ENCODE results near the gene NYAP1.
"Not testable (repeated sequence)": the region's sequence is repeated elsewhere in the genome, so short reads cannot be mapped to it uniquely, and the experiment has no call there.

Gene NYAP1

DNA sequence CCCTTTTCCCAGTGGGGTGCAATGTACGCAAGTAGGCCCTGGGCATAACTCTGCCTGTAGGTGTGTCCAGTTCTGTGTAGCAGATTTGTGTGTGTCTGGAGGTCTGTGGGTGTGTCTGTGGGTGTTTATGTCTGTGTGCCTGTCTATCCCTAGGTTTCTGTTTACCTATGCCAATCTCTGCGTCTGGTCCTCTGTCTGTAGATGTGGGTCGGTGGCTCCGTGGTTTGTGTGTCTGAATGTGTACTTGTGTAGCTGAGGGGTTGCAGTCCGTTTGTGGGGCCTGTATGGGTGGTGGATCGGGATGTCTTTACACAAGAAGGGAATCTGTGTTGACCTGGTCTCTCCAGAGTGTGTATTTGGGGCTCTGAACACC lies 932 bp downstream of the NYAP1 start:
- no peak for DNase-seq

DNA sequence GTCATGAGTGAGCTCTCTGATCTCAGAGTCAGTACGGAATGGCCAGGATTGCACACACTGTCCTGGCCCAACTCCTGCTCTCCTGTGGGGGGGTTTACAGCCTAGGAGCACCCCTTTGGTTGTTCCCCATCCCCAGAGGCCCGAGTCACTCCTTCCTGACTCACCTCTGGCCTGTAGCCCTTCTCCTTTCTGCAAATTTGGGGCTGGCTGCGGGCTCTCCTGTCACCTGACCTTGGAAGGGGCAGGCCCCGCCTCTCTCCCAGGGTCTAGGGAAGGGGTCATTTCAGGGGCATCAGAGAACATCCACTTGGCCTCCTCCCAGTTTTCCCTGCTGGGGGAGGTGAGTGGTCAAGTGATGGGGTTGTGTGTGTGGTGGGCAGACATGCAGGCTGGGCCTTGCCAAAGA lies 1.7 kb downstream of the NYAP1 start:
- DNase-seq = no peak

DNA sequence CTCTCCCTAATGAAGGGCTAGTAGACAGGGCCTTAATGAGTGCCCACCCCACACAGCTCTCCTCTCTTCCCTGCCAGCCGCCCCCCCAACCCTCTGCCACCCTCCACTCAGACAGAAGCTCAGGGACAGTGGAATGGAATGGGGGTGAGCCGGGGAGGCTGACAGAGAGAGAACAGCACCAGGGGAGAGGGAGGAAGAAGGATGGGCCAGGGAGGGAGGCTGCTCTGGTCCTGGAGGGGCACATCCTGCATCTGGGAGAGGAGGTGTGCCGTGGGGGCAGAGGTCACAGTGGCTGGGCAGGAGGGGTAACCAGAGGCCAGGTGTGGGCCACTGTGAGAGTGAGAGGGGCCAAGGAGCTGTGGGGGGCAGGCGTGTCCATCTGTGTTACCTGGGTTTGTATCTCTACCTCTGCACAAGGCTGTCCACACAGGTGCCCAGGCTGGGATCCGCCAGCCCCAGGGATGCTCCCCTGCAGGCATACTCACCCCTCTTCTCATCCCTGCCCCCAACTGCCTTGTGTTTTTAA lies 2.4 kb downstream of the NYAP1 start:
- DNase-seq = no peak

DNA sequence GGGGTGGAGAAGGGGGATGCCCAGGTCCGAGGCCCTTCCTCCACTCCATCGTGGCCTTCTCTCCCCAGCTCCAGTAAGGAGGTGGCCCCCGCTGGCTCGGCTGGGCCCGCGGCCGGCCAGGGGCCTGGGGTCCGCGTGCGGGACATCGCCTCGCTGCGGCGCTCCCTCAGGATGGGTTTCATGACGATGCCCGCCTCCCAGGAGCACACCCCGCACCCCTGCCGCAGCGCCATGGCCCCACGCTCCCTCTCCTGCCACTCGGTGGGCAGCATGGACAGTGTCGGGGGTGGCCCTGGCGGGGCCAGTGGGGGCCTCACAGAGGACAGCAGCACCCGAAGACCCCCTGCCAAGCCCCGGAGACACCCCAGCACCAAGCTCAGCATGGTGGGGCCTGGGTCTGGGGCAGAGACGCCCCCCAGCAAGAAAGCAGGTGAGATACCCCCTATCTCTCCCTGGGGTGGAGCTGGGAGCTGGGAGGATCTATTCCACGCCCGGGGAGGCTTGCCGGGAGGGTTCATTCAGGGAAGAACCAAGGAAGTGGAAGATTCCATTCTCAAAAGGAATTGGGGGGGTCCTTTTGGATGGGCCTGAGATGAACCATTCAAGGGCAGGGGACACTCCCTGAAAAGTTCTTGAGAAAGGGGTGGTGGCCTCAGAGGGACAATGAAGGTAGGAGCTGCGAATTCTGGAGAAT lies 3.2 kb downstream of the NYAP1 start:
- no peak for DNase-seq

DNA sequence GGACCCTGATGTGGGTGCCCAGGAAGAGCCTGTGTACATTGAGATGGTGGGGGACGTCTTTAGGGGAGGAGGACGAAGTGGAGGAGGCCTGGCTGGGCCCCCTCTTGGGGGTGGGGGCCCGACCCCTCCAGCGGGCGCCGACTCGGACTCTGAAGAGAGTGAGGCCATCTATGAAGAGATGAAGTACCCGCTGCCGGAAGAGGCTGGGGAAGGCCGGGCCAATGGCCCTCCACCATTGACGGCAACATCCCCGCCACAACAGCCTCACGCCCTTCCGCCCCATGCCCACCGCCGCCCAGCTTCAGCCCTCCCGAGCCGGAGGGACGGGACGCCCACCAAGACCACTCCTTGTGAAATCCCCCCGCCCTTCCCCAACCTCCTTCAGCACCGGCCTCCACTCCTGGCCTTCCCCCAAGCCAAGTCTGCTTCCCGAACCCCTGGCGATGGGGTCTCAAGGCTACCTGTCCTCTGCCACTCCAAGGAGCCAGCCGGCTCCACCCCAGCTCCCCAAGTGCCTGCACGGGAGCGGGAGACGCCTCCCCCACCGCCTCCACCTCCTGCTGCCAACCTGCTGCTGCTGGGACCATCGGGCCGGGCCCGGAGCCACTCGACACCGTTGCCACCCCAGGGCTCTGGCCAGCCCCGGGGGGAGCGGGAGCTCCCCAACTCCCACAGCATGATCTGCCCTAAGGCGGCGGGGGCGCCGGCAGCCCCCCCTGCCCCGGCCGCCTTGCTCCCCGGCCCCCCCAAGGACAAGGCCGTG lies 4.8 kb downstream of the NYAP1 start:
- DNase-seq = no peak

DNA sequence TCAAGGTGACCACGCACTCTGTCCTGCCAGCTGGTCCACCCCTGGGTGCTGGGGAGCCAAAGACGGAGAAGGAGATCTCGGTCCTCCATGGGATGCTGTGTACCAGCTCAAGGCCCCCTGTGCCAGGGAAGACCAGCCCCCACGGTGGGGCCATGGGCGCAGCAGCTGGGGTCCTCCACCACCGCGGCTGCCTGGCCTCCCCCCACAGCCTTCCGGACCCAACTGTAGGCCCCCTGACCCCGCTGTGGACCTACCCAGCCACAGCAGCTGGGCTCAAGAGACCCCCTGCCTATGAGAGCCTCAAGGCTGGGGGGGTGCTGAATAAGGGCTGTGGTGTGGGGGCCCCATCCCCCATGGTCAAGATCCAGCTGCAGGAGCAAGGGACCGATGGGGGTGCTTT lies 5.4 kb downstream of the NYAP1 start:
- DNase-seq = no peak

DNA sequence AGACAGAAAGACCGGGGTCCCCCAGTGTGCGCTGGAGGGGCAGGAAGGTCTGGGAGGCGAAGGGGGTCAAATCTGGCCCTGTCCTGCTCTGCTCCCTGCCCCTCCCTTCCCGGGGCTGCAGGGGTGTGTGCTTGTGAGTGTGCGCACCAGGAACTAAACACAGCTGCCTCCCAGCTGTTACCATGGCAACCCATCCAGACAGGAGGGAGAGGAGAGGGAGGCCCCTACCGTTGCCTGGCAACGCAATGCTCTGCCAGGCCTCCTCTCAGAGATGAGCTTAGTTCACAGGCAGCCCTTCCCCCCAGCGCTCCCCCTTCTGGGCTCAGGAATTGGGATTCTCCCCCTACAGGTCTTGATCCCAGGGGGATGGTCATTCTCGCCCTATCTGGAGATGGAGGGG lies 6.1 kb downstream of the NYAP1 start:
- peak; percentile 96 for DNase-seq

DNA sequence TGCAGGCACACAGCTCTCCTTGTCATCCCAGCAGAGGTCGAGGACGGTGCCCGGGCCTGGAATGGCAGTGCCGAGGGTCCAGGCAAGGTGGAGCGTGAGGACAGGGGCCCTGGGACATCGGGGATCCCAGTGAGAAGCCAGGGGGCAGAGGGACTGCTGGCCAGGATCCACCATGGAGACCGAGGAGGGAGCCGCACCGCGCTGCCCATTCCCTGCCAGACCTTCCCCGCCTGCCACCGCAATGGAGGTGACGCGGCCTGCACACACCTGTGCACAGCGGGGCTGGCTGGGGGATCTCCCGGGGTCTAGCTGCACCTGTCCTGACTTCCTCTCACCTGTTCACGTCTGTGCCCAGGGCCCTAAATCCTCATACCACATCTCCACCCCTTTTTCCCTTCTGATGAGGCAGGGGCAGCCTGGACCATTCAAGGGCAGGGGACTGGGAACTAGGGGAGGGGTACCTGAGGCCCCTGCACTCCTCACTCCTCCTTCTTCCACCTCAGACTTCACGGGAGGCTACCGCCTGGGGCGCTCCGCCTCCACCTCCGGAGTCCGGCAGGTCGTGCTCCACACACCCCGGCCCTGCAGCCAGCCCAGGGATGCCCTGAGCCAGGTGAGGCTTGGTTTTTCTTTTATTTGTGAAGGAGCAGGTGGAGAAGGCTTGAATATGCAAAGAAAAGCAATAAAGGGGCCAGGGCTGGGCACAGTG lies 6.9 kb downstream of the NYAP1 start:
- no peak for DNase-seq

DNA sequence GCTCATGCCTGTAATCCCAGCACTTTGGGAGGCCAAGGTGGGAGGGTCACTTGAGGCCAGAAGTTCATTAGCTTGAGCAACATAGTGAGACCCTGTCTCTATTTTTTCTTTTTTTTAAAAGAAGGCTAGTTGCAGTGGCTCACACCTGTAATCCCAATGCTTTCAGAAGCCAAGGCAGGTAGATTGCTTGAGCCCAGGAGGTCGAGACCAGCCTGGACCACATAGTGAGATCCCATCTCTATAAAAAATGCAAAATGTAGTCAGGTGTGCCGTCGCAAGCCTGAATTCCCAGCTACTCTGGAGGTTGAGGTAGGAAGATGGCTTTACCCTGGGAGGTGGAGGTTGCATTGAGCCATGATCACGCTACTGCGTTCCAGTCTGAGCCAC lies 7.5 kb downstream of the NYAP1 start:
- no peak for DNase-seq

DNA sequence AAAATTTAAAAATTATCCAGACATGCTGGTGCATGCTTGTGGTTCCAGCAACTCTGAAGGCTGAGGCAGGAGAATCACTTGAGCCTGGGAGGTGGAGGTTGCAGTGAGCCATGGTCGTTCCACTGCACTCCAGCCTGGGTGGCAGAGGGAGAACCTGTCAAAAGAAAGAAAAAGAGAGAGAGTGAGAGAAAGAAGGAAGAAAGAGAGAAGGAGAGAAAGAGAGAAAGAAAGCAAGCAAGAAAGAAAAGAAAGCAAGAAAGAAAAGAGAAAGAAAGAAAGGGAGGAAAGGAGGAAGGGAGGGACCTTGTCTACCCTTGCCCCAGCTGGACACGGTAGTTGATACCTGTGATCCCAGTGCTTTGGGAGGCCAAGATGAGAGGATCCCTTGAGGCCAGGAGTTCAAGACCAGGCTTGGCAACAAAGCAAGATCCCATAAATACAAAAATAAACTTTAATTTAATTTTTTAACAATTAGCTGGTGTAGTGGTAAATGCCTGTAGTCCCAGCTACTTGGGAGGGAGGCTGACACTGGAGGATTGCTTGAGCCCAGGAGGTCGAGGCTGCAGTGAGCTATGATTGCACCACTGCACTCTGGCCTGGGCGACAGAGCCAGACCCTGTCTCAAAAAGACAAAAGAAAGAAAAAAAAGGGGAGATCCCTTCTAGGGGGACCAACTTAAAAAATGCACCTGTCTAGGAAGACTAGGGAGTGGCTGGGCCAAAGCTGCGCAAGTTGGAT lies 9.2 kb downstream of the NYAP1 start:
- no peak for DNase-seq

DNA sequence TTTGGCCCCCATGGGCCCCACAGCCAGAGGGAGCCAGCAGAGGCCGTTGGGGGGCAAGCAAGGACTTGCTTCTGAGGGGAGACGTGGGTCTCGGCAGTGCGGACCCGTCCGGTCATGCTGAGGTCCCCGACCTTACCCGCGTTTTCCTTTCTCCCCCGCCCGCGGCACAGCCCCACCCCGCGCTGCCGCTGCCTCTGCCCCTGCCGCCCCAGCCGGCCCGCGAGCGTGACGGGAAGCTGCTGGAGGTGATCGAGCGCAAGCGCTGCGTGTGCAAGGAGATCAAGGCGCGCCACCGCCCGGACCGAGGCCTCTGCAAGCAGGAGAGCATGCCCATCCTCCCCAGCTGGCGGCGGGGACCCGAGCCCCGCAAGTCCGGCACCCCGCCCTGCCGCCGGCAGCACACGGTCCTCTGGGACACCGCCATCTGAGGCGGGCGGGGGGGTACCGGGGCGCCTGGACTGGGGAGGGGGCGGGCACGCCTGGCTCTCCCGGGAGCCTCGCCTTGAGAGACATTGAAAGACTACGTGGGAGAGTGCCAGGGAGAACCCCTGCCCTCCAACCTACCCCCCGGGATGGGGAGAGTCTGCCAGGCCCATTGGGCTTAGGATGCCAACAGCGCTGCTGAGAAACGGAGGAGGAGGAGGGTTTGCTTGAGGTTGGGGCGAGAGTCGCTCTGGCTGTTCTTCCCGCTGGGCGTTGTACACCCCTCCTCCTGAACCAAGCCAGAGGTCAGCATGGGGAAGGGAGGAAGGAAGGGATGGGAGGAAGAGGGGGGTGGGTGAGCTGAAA lies 9.9 kb downstream of the NYAP1 start:
- DNase-seq = no peak

DNA sequence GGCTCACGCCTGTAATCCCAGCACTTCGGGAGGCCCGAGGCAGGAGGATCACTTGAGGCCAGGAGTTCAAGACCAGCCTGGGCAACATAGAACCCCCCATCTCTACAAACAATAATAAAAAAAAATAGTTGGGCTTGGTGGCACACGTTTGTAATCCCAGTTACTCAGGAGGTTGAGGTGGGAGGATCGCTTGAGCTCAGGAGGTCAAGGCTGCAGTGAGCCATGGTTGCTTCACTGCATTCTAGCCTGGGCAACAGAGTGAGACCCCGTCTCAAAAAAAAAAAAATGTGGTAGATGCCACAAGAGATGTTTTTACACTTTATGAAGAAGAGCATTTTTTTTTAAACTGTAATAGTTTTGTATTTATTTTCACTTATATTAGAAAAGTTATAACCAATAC lies 12.8 kb downstream of the NYAP1 start:
- DNase-seq = no peak

DNA sequence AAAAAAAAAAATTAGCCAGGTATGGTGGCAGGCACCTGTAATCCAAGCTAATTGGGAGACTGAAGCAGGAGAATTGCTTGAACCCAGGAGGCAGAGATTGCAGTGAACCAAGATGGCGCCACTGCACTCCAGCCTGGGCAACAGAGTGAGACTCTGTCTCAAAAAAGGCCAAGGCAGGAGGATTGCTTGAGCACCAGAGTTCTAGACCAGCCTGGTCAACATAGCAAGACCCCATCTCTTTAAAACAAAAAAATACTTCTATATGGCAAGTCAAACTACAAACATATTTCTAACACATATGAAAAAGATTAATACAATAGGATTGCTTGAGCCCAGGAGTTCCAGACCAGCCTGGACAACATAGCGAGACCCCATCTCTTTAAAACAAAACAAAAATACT lies 17.0 kb downstream of the NYAP1 start:
- not testable (repeated sequence) for DNase-seq

DNA sequence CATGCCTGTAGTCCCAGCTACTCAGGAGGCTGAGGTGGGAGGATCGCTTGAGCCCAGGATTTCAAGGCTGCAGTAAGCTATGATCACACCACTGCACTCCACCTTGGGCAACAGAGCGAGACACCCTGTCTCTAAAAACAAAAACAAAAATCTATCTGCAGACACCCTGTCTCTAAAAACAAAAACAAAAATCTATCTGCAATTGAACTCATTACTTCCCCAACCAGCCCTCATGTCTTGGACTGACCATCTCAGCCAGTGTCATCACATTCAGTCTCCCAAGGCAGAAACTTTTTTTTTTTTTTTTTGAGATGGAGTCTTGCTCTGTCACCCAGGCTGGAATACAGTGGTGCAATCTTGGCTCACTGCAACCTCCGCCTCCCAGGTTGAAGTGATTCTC lies 20.3 kb downstream of the NYAP1 start:
- not testable (repeated sequence) for DNase-seq

DNA sequence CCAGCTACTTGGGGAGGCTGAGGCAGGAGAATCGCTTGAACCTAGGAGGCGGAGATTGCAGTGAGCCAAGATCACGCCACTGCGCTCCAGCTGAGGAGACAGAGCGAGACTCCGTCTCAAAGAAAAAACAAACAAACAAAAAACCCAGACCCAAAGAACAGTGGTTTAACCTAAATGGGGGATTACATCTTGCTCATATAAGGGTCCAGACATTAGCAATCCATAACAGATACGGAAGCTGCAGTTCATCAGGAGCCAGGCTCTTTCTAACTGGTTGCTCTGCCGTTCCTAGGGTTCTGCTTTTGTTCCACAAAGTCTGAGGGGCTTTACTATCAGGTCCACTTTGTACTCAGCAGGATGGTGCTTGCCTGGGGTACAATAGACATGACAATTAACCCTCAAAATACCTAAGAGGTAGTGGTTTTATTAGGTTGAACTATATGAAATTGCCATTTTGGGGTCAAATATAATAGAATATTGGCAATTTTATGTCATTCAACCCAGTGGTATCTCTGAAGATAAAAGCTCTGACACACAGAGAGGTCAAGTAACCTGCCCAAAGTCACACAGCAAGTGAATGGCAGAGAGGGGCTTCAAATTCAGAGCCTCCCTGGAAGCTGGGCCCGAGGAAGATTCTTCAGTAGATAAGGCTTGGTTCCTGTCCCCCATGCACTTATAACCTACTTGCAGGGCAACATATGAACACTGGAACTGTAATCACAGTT lies 21.3 kb downstream of the NYAP1 start:
- DNase-seq = no peak

DNA sequence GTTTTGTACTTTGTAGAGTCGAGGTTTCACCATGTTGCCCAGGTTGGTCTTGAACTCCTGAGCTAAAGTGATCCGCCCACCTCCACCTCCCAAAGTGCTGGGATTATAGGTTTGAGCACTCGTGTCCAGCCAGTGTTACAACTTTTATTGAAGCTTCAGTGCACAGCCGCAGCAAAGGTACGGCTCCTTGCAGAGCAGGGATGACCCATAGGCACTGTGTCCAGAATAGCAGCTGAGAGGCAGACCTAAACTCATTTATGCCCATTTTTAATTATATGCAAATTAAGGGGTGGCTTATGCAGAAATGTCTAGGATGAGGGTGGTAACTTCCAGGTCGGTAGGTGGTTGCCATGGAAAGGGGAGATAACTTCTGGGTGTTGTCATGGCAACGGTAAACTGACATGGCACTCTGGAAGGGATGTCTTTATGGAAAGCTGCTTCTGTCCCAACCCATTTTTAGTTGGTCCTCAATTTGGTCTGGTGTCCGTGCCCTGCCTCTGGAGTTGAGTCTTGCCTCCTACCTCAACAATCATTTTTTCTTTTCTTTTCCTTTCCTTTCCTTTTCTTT lies 22.7 kb downstream of the NYAP1 start:
- DNase-seq = peak; percentile 10

DNA sequence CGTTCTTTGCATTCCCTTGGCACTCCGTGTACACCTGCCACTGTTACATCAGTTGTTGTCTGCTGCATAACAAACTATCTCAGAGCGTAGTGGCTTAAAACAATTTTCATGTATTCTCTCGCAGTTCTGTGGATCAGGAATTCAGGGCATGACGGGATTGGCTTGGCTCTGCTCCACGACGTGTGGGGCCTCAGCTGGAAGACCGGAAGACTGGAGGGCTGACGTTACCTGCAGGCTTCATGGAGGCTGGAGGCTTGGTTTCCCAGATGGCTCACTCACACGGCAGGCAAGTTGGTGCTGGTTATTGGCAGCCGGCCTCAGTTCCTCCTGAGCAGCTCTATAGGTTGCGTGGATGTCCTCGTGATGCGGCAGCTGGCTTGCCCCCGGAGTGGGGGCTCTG lies 25.5 kb downstream of the NYAP1 start:
- peak; percentile 92 for DNase-seq

DNA sequence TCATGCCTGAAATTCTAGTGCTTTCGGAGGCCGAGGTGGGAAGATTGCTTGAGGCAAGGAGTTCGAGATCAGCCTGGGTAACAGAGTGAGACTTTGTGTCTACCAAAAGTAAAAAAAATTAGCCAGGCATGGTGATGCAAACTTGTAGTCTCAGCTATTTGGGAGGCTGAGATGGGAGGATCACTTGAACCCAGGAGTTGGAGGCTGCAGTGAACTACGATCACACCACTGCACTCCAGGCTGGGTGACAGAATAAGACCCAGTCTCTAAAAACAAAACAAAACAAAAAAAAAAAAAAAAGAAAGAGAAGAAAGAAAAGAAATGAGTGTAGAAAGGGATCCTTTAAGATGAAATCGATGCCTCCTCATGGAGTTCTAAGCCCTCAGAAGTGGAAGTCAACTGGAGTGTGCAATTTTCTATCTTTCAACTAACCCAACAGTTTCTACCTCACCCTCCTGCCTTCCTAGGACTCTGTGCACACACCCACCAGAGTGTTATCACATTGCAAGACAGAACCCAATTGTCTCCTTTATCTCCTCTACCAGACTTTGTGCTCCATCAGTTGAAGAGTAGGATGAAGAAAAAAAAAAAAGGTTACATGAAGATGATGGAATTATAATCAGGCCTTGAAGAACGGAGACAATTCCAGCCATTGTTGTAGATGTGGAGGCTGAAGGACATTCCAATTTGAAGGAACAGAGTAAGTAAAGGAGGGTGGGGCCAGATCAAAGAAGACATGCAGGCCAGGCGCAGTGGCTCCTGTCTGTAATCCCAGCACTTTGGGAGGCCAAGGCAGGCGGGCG lies 26.9 kb downstream of the NYAP1 start:
- DNase-seq = no peak

DNA sequence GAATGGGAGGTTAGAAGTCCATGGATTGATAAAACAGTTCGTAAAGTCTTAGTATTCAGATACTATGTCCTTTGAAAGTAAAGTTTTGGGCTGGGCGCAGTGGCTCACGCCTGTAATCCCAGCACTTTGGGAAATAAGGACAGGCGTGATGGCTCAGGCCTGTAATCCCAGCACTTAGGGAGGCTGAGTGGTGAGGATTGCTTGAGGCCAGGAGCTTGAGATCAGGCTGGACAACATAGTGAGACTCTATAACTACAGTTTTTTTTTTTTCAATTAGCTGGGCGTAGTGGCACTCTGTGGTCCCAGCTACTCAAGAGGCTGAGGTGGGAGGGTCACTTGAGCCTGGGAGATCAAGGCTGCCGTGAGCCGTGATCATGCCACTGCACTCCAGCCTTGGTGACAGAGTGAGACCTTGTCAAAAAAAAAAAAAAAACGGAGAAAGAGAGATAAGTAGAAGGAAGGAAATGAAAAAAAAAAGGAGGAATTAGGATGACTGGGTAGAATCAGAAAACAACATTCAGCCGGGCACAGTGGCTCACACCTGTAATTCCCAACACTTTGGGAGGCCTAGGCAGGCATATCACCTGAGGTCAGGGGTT lies 29.6 kb downstream of the NYAP1 start:
- no peak for DNase-seq

DNA sequence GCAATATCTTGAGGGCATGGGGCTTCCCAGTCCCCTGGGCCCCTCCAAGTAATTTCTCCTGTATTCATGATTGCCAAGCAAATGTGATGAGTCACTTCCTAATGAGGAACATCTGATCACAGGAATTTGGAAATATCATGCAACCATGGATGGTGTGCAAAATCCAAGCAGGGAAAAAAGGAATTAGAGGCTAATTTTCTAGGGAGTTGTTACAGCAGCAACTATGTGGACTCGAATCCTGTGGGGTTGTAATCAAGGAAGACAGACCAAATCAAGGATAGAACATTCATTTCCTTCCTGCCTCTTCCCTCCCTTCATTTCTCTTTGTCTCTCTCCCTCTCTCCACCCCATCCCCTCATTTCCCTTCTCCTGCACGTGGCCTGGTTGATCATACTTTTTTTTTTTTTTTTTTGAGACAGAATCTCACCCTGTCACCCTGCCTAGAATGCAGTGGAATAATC lies 31.4 kb downstream of the NYAP1 start:
- DNase-seq = no peak
